NCI-H1694 treated with DMSO at 0.1 percent for 48 hours (cell line): ENCODE data around the gene CTNNBIP1.
A peak's percentile ranks its signal among the peaks of the same experiment; 100 is the strongest.

Source experiments
- DNase-seq: peaks from one replicate; lab custom pipeline; 2025; lab: John Stamatoyannopoulos, UW

The CTNNBIP1 gene

DNA sequence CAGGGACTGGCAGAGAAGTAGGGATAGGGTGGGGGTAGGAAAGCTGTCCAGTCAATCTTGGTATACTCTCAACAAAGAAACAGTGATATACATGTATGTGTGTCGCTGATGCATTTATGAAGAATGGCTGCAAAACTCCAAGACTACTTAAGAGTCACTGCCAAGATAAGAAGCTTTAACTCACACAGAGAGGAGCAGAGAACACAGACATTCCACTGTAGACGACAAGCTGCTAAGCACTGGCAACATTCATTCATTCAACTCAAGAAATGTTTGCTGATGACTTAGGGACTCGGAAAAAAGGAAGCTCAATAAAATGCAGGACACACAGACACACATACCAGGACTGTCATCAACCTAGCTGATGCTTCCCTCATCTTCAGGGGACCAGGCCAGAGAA lies 5.5 kb downstream of the CTNNBIP1 start:
- DNase-seq: no peak

DNA sequence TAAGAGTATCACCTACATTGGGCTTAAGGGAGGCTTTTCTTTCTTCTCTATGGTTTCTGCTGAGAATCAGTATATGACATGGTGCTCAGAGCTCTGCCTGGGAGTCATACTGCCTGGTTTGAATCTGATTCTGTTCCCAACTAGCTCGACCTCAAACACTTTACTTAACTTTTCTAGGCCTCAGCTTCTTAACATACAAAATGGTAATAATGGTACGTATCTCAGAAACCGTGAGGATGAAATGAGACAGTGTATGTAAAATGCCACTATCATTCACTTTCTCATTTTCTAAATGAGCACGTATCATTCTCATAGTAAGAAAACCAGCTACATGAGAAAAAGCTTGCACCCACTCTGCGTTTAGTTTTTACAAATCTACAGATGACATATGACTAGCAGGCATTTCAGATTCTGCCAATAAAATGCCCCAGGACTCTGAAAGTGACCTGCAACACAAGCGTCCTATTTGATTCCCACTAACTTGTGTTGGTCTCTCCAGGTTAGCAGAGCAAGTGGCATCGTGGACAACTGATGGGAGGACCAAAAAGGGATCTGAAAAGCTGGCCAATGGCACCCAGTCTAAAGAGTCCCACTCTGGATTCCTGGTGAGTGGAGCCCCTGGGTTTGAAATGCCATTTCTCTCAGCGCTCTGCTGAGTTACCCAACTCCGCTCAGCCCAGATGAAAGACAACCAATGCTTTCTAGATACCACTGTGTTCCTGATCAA lies 6.1 kb downstream of the CTNNBIP1 start:
- DNase-seq: no peak

DNA sequence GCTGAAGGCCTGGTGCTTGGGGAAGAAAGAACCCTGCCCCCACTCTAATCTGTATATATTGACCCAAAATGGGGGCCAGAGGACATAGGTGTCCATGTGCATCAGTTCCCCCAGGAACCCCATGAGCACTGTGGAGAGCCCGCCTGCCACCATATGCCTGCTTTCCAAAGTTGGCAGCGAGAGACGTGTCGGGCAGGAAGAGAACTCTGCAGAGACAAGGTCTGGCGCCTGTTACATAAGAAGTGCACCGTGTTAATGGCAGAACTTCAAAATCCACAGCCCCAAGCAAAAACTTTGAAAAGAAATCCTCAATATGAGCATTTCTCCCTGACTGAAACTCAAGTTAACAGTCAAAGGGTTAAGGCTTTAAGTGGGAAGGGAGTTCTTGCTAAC lies 8.0 kb downstream of the CTNNBIP1 start:
- DNase-seq: no peak

DNA sequence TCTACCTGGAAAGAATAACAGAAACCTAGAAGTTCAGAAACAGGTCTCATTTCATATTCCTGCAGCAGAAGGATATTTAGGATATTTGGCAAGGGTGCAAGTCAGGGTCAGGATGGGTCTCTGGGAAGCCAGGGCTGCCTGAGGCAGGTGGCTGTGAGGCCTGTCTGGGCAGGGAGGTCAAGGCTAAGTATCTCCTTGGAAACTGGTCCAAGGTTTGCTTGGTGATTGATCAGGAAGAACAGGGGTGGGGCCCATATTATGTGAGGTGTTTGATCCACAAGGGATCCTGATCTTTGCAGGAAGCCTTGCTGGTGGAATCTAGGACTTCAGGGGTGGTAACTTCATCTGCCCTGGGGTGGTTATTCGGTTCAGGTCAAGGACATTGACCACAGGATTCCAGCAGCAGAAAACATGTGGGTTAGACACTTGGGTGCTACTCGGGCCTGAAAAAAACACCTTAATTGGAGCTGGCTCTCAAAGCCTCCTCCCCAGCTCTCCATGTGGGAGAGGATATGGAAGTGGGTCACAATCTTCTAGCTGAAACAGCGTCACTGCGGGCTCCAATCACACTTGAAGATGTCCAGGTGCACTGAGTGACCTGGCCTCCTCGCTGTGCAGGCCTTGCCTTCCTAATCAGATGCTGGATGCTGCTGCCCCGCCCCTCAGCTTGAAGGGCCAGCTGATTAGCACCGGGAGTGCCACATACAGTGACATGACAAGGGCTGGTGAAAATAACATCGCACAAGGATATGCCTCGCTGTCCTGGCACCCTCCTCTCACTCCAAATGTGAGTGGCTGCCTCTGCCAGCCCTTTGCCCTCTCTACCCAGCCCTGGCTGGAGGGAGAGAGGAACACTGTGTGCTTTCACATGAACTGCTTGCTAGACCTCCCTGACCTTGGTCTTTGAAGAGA lies 8.7 kb downstream of the CTNNBIP1 start:
- DNase-seq: no peak

DNA sequence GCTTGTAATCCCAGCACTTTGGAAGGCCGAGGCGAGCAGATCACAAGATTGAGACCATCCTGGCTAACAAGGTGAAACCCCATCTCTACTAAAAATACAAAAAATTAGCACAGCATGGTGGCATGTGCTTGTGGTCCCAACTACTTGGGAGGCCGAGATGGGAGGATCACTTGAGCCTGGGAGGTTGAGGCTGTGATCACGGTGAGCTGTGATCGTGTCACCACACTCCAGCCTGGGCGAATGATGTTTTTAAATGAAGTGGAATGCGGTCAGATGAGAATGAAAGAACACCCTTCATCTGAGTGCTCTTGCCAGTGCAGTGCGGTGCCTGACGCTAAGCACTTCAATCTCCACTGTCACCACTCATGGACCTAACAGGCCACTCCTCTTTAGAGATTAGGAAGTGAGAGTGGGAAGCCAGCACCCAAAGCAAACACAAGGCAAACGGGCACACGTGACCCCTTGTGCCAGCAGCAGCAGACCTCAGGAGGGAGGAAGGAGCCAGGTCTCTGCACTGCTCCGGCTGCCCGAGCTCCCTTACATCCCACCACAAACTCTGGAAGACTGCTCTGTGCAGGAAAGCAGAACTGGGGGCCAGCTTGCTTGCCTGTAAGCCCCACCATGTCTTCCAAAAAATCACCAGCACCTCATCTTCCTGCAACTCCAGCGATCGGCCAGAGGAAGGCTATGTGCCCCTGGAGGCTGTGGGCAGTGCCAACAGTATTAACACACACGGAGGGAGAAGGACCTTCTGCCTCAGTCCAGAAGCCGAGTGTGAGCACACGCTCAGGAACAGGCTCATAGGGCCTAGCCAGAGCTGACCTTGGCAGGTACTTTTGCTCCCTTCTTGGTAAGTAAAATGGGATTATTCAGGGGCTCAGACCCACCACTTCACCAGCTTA lies 9.7 kb downstream of the CTNNBIP1 start:
- DNase-seq: no peak

DNA sequence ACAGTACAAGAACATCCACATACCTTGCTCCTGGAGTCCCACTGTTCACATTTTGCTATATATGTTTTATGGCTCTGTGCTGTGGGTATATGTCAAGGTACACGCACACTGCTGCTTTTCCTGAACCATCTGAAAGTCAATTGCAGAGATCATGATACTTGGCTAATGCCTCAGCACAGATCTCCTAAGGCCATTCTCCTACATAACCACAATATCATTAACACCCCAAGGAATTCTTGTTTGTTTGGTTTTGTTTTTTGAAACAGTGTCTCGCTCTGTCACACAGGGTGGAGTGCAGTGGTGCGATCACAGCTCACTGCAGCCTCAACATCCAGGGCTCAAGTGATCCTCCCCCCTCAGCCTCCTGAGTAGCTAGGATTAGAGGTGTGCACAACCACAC lies 16.0 kb downstream of the CTNNBIP1 start:
- no peak for DNase-seq

DNA sequence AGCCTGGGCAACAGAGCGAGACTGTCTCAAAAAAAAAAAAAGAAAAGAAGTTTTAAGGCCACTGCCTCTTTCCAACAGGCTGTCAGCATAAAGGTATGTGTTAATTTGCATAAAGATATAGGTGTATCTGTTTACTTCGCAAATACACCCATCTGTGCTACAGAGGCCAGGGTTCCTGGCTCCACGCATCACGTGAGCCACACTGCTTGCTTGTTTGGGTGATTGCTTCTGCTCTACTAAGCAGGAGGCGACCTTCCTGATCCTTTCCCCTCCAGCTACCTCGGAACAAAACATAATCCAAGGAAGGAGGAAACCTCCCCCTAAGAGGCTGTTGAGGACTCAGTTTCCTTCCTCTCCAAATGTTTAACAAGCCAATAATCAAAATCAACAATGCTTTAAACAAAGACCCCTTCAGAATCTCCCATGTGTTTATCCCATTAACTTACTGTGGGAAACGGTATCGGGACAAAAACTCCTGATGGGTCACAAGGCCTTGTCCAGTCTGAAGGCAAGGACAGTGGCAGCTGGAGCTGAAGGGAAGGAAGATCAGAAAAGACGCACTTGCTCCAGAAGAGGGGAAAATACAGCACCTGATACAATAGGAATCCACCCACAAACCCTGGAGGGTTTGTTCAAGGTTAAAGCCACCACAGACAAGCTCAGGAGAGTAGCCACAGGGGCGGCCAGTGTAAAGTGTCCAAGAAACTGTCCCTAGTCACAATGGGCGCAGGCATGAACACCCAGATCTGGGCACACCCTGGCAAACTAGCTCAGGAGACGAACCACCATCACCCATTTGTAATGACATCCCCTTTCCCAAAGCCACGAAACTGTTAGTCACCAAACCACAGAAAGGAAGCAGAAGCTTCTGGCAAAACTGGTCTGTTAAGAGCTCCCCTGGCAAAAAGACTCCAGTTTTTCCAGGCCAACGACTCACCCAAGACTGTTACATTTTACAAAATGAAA lies 17.2 kb downstream of the CTNNBIP1 start:
- no peak for DNase-seq

DNA sequence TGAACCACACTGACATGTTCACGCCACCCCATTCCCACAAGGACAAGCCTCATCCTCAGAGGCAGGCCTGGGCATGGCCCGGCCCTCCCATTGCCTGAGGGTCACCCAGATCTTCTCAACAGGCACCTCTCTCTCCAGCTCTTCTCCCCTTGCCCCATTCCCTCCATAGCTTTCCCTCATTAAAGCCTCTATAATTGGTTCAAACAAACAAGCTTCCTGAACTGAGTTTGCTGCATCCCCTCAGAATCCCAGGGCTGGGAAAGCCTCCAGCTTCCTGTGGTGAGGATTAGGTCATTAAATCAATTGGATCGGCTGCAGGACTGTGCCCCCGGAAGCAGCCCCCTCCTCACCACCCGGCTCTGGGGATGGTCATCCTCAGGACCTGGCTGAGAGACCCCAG lies 18.9 kb downstream of the CTNNBIP1 start:
- DNase-seq: no peak

DNA sequence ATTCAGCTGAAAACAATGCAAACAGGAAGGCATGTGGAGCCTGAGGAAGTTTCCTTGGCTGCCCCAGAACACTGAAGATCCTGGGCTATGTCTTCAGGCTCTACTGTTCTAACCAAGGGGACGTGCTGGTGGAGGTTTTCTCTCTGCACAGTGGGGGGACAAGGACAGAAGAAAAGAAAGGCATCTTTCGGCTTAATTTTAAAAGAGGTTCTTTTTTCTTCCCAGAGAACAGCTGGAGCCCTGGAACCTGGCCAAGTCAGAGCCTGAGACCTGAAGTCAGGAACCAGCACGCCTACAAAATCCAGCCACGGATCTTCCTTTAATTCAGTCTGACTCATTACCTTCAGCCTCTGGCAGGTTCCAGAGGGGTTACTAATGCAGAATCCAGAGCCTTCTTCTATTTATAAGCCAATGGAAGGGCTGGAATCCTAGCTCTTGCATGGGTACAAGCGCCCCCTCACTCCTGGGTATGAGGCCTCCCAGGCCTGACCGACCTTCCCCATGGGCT lies 19.8 kb downstream of the CTNNBIP1 start:
- peak; percentile 11 for DNase-seq

DNA sequence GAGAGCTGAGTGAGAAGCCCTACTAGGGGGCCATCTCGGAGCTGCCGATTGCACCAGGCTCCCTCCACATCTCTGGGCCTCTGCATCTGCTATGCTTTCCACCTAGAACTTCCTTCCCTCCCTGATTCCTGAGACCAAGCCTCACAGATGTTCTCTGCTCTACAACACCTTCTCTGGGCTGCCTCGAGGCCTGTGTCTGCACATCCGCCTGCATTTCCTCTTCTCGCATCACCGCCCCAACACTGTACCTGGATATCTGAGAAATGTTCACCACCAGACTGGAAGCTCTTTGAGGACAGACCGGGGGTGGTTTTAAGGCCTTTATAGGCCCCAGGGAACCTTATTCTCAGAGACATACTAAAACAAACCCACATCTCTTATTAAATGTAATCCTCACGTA lies 20.7 kb downstream of the CTNNBIP1 start:
- DNase-seq: no peak

DNA sequence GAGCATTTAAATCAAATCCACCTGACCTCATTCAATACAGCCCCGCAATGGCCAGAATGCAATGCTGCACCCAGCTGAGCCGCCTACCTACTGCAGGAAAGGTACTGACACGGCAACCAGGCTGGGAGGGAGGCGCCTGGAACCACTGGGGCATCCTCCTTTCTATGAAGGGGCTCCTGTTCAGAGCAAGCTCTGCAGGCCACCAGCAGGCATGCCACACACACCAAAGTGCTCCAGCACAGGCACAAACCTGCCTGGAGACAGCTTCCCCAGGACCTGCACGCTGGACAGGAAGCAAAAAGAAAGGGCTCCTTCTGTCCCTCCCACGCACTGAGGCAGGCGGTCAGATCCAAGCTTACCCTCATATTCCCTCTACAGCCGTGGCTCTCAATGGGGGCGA lies 21.2 kb downstream of the CTNNBIP1 start:
- no peak for DNase-seq

DNA sequence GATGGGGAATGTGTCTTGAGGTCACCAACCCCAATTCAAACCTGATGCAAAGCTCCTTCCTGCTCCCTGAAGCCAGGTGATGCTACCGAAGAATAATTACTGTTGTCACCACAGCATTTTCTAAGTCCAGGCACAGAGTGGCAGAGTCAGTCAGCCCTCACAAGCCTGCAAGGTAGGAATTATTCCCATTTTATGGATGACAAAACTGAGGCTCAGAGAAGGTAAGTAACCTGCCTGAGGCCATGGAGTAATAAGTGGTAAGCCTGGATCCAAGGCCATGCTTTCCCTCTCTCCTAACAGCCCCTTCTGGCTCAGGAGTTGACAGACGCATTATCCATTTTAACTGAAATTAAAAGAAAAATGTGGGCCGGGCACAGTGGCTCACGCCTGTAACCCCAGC lies 23.0 kb downstream of the CTNNBIP1 start:
- DNase-seq: no peak

DNA sequence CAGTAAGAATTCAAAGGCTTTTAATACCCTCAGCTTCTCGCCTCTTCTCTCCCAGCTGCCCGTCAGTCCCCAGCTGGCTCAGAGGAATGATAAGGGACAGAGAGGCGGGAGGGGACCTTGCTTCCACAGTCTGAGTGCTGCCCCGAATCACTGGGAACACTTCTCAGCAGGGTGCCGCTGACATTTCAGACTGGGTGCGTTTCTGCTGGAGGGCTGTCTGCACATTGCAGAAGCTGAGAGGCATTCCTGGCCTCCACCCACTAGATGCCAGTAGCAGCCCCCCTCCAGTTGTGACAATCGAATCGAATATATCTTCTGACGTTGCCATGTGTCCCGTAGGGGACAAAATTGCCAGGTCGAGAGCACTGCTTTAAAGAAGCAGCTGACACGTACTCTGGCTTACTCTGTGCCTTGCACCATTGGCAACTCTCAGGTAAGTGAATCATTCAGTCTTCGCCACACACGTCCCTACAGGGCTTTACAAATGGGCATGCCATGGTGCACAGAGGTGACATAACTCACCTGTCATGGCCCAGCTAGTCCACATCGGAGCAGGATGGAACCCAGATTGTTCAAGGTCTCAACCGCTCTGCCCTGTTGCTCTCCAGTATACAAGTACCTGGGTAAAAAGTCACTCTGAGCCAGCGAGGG lies 23.9 kb downstream of the CTNNBIP1 start:
- no peak for DNase-seq

DNA sequence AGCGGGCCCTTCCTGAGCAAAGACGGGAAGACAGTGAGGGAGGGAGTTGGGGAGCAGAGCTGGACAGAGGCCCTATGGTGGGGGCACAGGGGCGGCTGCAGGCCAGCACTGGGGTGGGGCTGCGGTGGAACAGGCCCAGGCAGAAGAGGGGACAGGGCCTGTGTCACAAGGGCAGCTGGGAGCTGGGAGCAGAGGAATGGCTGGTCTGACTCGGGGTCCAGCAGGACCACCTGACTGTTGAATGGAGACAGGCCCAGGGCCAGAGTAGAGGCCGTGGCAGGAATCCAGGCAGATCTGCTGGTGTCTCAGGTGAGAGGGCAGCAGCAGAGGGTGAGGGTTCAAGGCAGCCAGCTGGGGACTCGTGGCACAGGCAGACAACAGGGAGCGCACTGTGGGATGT lies 25.3 kb downstream of the CTNNBIP1 start:
- no peak for DNase-seq

DNA sequence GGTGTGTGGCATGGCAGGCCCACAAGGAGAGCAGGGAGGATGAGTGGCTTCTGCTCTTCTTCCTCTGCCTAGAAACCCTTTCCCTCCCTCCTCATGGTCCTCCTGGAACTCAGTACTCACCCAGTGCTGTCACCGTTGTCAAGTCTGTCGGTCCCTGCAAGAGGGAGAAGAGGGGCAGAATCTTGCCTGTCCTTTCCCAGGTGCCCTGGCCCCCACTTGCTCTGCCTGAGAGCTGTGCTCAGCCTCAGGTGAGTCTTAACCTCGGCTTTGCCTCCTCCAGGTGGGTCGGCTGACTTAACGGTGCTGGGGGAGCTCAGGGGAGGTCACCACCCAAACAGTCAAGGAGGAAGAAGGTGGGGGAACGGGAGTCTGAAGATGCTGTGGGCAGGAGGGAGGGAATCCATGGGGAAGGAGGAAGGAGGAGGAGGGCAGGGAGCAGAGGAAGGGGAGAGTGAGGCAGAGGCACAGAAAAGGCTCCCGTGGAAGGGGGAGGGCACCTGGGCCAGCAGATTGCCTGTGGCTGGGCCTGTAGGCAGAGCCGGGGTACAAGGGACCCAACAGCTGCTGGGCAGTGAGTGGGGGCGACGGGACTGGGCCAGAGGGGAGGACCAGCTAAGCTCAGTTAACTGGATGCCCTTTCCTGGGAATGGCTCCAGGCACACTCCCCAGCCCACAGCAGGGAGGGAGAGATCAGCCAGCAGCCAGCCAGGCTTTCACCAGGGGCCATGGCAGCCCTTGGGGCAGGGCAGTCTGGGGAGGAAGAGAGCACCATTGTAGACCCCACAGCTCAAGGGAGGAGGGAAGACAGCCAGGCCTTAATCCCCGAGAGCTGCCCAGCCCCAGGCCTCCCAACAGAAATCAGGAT lies 26.3 kb downstream of the CTNNBIP1 start:
- DNase-seq: no peak

DNA sequence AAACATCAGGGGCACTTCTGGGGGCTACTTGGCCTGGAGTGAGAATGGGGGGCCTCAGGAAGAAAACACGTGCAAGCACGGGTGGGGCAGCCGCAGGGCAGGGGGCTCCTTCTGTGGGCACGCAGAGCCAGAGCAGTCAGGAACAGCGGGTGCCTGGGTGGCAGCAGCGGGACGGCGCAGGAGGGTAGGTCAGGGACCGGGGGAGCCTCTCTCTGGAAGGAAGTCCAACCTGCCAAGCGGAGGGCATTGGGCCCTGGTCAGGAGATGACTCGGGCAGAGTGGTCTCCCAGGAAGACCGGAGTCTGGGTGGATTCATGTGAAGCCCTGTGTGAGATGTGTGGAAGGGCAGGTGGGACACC lies 27.1 kb downstream of the CTNNBIP1 start:
- no peak for DNase-seq

DNA sequence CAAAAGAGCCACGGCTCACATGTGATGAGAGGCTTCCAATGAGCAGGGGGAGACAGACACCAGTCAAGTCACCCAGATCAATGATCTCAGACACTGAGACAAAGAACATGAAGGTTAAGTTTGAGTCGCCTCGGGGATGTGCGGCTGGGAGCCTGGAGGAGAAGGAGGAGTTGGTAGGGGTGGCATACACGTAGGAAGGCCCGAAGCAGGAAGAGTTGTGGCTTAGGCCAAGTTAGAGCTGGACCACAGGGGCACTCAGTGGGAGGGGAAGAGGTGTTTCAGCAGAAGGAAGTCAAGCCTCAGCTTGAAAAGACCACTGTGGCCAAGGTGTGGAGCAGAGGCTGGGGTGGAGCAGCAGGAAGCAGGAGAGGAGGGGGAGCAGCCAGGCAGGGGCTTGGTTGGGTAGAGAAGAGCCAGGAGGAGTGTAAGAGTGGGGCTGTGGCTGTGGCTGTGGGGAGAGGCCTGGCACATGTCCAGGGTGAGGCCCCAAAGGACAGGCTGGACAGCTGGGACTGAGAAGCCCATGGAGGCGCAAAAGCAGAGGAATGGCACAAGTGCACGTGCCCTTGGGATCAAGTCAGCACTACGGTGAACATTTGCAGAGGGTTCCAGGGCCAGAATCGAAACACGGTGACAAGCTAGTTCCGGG lies 27.6 kb downstream of the CTNNBIP1 start:
- no peak for DNase-seq

DNA sequence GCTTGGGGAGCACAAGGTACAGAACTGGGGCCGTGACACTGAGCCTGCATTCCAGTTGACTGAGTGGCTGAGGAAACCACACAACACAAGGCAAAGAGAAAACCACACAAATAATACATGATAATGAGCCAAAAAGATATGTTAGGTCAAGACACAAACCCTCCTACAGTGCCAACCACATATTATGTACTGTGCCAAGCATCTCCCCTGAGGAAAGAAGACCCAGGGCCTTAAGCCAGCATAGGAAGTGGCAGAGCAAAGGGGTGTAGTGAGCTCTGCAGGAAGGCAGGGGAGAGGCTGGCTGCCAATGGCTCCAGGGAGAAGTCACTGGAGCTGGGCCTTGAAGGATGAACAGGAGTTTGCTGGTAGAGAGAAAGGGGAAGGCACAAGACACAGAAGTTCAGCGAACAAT lies 28.2 kb downstream of the CTNNBIP1 start:
- no peak for DNase-seq

DNA sequence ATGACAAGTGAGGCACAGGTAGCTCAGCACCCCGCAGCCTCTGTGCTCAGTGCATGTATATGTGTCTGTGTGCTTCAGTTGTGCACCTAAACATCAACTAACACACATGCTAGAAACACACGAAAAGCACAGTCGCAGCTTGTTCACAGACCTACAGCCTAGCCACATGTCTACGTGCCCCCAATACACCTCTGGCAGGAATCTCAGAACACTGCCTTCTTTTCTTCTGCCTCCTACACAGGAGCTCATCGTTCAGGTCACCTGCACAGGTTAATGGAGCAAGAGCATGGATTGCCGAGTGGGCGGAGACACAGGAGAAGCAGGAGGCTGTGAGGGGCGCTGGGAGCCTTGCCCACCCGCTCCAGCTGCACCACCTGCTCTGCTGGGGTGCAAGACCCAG lies 31.7 kb downstream of the CTNNBIP1 start:
- no peak for DNase-seq
